ENCODE results near the gene PELI1. TPM values are rescaled to one million over a fixed set of nuclear protein-coding genes. Genes with fewer than 3 reads are reported as not detected.

PELI1 gene
- total RNA-seq, 1 donor from 2014 or later, result 58.2 TPM

DNA sequence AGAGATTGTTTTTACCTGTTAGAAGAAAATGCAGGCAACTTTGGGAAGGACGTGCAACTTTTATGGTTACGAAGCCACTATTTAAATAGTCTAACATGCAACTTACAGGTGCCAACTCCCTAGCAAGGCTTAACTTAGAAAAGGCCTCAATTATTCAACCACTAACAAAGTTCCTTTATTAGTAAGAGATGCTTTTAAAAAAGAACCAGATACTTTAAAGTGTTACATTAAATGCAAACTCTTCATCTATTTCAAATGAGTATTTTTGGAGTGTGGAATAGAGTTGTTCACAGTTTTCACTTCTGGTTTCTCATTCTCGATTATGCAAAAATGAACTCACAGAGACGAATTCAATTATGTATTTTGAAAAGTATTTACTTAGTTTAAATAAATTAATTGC, 51.7 kb downstream of the PELI1 start:
- H3K36me3 Mint-ChIP-seq, result peaks cover 40% of the 10 kb centered on the region
- no peak for DNase-seq (ENCODE audit: extremely low spot score, unreplicated experiment)
- no peaks in the 10 kb centered on the region for H3K4me1 Mint-ChIP-seq (ENCODE audit: unreplicated experiment)
- H3K27ac Mint-ChIP-seq, result no peak overlapping the region
- H3K27me3 Mint-ChIP-seq, result no peaks in the 10 kb centered on the region
- no peak overlapping the region for H3K4me3 Mint-ChIP-seq
- TF ChIP-seq, protein P1, sequence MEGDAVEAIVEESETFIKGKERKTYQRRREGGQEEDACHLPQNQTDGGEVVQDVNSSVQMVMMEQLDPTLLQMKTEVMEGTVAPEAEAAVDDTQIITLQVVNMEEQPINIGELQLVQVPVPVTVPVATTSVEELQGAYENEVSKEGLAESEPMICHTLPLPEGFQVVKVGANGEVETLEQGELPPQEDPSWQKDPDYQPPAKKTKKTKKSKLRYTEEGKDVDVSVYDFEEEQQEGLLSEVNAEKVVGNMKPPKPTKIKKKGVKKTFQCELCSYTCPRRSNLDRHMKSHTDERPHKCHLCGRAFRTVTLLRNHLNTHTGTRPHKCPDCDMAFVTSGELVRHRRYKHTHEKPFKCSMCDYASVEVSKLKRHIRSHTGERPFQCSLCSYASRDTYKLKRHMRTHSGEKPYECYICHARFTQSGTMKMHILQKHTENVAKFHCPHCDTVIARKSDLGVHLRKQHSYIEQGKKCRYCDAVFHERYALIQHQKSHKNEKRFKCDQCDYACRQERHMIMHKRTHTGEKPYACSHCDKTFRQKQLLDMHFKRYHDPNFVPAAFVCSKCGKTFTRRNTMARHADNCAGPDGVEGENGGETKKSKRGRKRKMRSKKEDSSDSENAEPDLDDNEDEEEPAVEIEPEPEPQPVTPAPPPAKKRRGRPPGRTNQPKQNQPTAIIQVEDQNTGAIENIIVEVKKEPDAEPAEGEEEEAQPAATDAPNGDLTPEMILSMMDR (conservative IDR thresholded peaks at IDR 0.05), result no peak
- no peaks in the 10 kb centered on the region for H3K9me3 Mint-ChIP-seq

- TF ChIP-seq, protein P1 (conservative IDR thresholded peaks at IDR 0.05), result no peak
- H3K9me3 Mint-ChIP-seq, result peaks cover 4% of the 10 kb centered on the region
- no peak for DNase-seq (ENCODE audit: extremely low spot score, unreplicated experiment)
- no peak overlapping the region for H3K4me3 Mint-ChIP-seq
- no peaks in the 10 kb centered on the region for H3K4me1 Mint-ChIP-seq (ENCODE audit: unreplicated experiment)
- peaks cover 23% of the 10 kb centered on the region for H3K36me3 Mint-ChIP-seq
- no peaks in the 10 kb centered on the region for H3K27me3 Mint-ChIP-seq
- no peak overlapping the region for H3K27ac Mint-ChIP-seq
Measured at GRCh38 chr2:64090264-64090663, 54.0 kb downstream of the PELI1 start.

DNA sequence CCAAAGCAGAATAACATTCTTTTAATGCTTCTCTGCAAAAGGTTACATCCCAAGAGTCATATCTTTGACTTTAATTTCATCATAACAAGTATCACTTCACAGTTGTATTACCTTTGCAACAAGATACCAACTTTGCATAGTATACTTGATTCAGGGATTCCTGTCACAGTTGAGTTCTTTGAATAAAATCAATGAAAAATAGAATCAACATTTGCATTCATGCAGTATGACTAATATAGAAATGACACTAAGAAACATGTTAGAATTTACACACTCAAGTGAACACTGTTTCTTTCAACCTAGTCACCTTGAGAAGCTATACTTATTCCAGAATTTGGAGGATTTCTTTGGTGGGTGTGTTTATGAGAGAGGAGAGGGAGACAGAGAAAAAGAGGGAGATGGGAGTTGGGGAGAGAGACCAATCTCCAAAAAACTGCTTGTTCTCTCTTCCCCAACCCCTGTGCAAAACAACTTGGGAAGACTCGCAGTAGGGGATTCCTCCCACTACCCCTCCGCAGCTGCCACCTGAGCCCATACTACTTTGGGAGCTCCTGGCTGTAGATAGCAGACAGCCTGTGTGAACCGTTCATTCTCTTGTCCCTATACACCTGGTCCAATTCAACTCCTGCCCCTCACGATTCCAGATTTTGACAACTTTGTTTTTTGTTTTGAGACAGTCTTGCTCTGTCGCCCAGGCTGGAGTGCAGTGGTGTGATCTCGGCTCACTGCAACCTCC, 57.7 kb downstream of the PELI1 start:
- no peaks in the 10 kb centered on the region for H3K27me3 Mint-ChIP-seq
- H3K27ac Mint-ChIP-seq, result no peak overlapping the region
- TF ChIP-seq, protein P1 (conservative IDR thresholded peaks at IDR 0.05), result no peak
- DNase-seq (ENCODE audit: extremely low spot score, unreplicated experiment), result no peak
- H3K9me3 Mint-ChIP-seq, result peaks cover 4% of the 10 kb centered on the region
- peaks cover 14% of the 10 kb centered on the region for H3K36me3 Mint-ChIP-seq
- no peak overlapping the region for H3K4me3 Mint-ChIP-seq
- no peaks in the 10 kb centered on the region for H3K4me1 Mint-ChIP-seq (ENCODE audit: unreplicated experiment)

- TF ChIP-seq, protein P1 (conservative IDR thresholded peaks at IDR 0.05), result no peak
- H3K9me3 Mint-ChIP-seq, result peaks cover 4% of the 10 kb centered on the region
- DNase-seq (ENCODE audit: extremely low spot score, unreplicated experiment), result no peak
- H3K27me3 Mint-ChIP-seq, result no peaks in the 10 kb centered on the region
- no peaks in the 10 kb centered on the region for H3K4me1 Mint-ChIP-seq (ENCODE audit: unreplicated experiment)
- H3K27ac Mint-ChIP-seq, result no peak overlapping the region
- peaks cover 8% of the 10 kb centered on the region for H3K36me3 Mint-ChIP-seq
- no peak overlapping the region for H3K4me3 Mint-ChIP-seq
Measured at GRCh38 chr2:64085936-64086335, 58.3 kb downstream of the PELI1 start.

GRCh38 chr2:64081046-64081445, 63.2 kb downstream of the PELI1 start:
- H3K27me3 Mint-ChIP-seq, result no peaks in the 10 kb centered on the region
- H3K36me3 Mint-ChIP-seq, result no peaks in the 10 kb centered on the region
- no peak for DNase-seq (ENCODE audit: extremely low spot score, unreplicated experiment)
- H3K4me1 Mint-ChIP-seq (ENCODE audit: unreplicated experiment), result no peaks in the 10 kb centered on the region
- no peaks in the 10 kb centered on the region for H3K9me3 Mint-ChIP-seq
- H3K4me3 Mint-ChIP-seq, result no peak overlapping the region
- TF ChIP-seq, protein P1 (conservative IDR thresholded peaks at IDR 0.05), result no peak
- H3K27ac Mint-ChIP-seq, result no peak overlapping the region

All from type B pancreatic cell (in vitro differentiated cells).